ENCODE results near the gene CST5.
A peak's percentile ranks its signal among the peaks of the same experiment; 100 is the strongest.
"Not testable (repeated sequence)": the region's sequence is repeated elsewhere in the genome, so short reads cannot be mapped to it uniquely, and the experiment has no call there.

CST5 gene, protein sequence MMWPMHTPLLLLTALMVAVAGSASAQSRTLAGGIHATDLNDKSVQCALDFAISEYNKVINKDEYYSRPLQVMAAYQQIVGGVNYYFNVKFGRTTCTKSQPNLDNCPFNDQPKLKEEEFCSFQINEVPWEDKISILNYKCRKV

DNA sequence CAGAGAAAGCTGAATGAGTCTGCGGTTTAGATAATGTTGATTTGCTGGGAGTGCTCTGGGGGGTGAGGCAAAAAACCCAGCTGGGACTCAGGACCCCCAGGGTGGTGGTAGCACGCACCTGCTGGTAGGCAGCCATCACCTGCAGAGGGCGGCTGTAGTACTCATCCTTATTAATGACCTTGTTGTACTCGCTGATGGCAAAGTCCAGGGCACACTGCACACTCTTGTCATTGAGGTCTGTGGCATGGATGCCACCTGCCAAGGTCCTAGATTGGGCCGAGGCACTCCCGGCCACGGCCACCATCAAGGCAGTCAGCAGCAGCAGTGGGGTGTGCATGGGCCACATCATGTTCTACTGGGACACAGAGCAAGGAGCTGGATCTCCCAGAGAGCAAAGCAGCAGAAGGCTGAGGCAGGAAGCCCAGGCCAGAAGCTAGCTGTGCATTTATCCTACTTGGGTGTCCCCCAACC lies at the start of gene CST5:
Gene CST5 (minus strand): TSS at position 421 of the 471 bp plus-strand sequence. CDS start 72 bp downstream, at position 349.
- no peak for DNase-seq

DNA sequence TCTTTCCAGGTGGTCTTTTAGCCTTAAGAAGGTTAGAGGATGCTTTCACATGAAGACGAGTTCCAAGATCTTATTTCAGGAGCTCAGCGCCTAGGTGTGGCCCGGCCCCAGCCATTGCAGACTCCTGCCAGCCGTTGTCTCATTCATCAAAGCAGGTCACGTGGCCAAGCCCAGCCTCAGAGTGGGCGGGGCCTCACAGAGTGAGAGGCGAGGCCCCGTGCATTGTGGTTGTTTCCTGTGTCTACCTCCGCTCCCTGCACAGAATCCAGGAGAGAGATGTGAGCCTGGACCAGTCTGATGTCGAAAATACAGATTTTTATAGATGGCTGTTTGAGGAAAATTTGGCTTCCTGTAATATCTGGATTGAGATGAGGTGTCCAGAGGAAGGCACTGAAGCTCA lies 49.2 kb upstream of the CST5 start:
- DNase-seq: no peak

DNA sequence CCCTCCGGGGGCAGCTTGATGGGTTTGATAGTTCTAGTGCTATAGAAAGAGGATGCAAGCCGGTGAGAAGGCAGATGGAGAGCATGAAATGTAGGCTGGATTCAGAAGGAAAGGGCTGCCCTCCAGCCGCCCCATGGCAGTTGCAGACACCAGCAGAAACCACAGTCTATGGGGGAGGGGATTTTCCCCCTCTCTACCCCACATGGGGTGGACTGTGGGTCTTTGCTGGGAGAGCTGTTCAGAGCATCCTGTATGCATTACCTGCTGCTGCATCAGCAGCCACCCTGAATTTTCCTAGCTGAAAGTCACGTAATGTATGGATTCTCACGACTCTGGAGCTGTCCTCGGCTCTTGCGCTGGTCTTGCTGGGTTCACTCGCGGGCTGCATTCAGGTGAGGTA lies 48.8 kb upstream of the CST5 start:
- no peak for DNase-seq

DNA sequence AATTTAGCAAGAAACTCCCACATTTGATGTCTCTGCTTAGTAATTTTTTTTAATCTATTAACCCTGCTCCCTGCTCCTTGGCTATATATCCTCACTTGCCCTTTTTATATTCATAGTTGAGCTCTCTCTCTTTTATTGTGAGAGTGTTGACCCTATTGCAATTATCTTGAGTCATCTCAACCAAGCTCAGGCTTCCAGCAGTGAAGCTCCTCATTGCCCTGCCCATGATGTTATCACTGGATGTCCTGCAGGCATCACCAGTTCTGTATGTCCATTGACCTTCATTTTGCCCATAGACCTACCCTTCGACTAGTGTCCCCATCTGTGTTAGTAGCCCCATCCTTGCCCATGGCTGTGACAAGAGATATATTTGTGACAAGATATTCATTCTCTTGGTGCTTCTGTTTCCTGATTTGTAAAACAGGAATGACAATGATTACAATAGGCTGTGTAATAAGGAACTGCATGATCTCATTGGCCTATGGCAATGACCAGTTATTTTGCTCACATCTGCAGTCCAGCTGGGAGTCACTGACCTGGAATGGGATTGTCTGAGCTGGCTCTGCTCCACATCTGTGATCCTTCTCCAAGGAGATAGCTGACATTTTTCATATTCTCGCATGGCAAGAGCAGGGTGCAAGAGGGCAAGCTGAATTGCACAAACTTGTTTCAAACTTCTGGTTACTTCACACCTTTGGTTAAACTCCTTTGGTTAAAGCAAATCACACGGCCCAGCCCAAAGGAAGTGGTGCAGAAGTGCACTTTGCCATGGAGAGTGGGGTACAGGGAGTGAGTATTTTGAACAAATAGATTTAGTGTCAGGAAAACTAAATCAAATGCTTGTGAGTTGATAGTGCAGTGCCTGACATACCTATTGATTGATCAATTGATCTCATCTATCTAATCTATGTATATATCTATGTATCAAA lies 47.7 kb upstream of the CST5 start:
- no peak for DNase-seq

DNA sequence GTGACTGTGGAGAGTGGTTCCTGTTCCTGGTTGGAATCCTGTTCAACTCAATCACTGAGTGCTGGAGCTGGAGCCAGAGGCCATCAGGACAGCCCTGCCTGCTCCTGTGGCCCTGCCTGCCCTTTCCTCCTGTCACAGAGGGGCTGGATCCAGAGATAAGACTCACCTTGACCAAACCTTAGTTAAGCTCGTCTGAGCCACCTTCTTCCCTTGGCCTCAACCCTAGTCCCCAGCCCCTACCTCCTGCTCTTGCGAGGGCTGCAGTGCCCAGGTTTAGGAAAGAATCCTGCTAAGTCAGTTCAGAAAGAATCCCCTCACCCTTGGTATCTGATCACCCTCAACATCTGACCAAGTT lies 47.0 kb upstream of the CST5 start:
- DNase-seq: no peak

DNA sequence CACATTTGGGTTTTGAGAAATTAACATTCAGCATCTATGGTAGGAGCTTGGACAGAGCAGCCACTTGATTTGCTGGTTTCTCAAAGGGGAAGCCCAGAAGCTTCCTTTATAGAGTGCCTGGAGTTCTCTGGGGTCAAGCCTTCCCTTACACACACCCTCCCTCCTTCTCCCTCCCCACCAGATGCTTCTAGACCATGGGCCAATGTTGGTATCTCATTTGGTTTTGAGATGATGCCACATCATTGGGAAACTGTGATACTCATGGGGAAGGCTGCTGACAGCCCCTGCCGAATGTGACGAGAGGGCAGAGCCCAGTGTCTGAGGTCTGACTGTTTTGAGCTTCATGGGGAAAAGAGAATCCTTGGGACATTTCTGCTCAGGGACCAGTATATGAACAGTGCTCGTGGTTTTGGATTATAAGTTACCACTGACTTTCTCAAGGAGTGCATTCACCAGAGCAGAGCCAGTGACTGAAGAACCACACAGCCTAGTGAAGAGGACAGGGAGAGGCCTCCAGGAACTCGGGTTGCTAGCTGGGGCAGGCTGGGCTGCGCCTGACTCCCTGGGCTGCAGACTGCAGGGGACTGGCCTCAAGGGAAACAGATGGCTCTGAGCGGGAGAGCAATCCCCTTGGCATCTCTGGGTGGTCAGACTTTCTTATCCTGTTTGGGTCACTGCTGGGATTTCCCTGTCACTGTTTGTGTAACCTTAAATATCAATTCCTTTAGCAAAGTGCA lies 46.4 kb upstream of the CST5 start:
- no peak for DNase-seq

DNA sequence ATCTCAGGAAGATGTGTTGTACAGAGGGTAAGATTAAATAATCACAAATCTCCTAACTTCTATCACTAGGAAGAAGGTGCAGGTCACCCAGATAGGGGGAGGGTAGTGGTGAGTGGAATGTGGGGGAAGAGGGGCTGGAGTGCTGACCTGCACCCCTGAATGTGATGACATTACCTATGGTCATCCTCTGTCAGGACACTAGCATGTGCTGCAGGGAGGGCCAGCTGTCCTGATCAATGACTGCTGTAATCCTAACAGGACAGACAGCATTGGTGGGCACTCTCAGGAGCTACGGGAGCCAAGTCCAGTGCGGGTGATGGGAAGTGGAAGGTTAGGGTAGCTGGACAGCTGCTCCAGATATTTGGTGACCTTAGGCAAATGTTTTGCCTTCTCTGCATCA lies 45.2 kb upstream of the CST5 start:
- DNase-seq: no peak

DNA sequence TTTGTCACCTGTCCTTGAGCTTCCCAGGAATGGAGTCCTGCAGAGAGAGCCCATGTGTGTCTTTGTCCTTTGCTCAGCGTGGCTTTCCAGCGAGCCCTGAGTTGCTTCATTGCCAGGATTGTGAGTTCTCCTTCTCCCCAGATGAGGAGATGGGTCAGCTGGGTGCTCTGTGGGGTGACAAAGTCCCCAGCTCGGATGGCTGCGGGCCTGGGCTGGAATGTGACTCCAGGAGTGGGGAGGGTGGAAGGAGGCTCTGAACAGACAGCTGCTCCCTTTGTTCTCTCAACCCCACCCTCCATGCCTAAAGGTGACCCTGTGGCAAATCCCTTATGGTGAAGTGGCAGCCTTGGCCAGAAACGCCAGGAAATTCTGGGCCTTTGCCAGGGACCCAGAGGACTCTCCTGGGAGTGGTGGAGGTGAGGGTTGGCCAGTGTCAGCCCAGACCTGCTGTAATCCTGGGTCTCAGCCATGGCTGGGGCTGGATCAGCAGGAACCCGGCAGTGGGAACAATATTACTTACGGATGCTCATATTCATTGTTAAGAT lies 44.4 kb upstream of the CST5 start:
- DNase-seq: no peak

DNA sequence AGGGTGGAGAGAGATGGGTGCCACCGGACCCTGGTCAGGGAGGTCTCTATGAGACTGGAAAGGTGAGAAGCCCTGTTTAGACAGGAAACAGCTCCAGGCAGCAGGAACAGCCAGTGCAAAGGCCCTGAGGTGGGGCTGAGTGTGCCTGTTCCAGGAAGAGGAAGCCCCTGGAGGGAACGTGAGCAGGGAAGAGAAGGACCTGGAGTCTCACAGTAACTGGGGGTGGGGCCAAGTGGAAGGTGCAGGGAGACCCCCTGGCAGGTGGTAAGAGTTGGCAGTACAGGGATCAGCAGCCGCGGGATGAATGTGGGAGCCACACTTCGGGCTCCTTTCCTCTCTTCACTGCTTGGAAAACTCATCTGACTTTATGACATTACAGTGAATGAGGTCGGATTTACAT lies 43.8 kb upstream of the CST5 start:
- DNase-seq: no peak

DNA sequence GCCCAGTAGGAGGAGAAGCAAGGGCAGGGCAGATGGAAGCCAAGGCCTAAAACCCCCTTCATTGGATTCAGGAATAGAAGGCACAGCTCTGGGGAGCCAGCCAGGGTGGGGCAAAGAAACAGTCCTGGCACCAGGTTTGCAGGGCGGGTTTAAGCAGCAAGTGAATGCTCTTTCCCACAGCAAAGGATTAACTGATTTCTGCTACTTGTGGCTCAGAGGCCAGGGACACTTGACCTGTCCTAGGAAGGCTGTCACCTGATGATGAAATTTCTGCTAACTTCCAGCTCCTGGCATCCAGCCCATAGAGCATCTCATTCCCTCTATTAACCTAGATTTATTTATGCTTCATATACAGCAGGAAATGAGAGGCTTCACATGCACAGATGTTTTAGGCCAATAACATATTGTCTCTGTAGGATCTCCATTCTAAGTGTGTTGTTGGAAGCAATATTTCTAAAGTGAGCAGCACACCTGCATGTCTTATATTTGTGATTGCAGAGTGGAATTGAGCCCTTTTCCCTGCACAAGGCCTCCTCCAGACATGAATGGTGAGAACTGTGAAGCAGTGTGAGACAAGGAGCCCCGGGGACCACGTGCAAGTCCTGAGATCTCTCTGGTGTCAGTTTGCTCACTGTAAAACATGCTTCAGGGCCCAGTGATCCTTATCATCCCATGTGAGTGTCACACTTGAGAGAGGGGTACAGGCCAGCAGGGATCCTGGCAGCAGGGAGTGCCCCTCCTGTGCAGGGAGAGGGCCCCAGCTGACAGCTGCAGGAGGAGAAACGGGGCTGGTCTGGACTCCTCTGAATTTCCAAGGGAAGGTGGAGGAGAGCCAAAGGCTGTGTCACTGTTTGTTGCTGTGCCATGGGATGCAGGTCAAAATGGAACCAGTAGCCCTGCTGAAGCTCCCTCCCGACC lies 41.1 kb upstream of the CST5 start:
- DNase-seq: peak; percentile 37

DNA sequence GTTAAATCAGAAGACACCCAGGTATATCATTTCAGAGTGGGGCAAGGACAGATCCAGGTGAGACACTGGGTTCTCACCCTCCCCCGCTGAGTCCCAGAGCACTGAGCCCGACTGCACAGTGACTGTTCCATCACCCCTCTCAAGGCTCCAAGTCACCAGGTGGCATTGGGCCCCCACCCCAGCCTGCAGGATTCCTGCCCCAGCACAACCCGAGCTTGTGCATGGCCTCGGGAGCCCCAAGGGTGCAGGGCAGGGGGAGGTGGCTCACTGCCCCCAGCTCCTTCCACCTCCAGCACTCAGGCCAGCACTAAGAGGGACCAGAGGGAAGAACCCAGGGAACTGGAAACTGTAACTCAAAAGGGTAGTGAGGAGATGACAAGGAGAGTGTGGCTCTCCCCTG lies 39.3 kb upstream of the CST5 start:
- DNase-seq: no peak

DNA sequence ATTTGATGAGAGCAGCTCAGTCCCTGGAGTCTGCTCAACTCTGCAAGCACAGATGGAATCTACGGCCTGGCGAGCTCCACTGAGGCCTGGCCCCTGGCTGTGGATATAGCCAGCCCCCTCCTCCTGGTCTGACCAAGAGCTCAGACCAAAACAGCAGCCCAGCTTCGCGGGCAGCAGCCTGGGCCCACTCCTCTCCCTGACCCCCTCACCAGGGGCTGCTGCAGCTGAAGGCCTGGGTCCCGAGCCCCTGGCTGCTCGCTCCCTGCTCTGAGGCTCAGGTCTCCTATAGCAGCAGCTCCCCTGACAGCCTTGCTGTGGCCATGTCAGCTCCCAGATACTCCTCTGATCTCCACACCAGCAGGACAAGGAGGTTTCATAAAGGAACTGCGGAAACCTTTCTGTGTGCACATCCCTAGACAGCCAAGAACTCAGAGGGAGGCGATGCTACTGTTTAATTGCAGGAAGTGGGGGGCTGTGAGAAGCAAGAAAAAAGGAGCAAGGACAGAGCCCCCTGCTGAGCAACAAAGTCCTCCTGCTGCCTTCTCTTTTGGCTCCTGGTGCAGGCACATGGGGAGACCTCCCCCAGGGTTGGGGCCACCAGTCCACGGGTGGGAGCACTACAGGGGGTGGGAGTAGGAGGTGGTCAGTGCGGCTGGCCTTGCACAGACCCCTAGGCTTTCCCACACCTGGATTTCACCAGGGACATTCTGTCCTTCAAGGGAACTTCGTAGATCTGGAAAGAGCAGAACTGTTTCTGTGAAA lies 38.7 kb upstream of the CST5 start:
- DNase-seq: no peak

DNA sequence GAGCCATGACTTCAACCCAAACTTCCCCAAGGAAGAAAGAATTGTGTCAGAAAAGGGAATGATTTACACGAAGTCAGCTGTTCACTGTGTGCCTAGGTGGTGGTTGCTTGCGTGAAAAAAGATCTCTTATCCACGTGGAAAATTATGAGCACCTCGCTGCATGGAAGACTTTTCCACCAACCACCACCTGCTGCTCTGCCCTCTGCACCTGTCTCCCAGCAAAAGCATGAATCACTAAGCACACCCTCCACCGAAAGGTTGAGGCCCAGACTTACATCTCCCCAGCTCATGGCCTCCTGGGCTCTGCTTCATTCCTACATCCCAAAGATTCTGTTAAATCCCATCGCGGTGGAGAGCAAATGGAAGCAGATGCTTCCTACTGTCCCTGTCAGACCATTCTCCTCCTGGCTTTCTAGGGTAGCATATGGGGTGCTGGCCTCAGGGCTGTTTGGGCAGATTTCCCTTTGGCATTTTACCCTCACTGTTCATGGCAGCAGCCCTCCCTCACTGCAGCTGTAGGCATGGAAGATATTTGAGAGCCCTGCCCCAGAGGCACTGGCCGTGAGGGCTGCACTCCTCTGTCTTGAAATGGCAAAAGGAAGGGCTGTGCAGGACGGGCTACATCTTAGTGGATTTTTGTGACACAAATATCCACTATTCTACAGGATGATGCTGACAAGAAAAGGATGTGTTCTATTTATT lies 37.6 kb upstream of the CST5 start:
- no peak for DNase-seq

DNA sequence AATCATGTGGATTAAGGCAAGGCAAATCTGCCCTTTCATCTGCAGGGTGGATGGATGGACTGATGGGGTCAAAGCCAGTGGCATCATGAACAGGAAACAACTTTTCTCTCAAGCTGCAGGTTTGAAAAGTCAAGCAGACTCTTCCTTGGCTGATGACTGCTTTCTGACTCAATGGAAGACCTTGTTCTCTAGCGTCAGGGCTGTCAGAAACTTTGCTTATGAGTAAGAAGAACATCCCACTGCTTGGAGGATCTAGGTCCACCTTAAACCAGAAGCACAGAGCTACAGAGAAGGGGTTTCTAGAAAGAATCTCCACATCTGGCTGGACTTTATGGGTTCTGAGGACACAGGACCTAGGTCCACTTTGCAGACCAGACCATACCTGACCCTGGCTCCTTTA lies 36.3 kb upstream of the CST5 start:
- no peak for DNase-seq

DNA sequence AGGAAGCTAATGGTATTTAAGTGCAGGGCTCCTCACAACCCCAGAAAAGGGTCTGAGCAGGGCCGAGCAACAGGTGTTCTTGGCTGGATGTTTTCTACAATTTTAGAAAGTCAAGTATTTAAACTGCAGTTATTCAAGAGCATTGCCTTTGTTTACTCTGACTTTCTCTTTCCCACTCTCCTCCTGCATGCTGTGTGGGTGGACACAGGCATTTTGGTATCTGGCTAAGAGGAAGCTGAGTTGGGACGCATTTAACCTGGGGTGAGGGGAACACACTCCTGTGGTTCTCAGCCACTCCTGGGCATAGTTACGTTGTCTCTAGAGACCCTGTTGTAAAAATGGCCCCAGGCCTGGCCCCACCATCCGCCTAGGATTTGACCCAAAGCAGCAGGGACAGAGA lies 34.9 kb upstream of the CST5 start:
- not testable (repeated sequence) for DNase-seq

DNA sequence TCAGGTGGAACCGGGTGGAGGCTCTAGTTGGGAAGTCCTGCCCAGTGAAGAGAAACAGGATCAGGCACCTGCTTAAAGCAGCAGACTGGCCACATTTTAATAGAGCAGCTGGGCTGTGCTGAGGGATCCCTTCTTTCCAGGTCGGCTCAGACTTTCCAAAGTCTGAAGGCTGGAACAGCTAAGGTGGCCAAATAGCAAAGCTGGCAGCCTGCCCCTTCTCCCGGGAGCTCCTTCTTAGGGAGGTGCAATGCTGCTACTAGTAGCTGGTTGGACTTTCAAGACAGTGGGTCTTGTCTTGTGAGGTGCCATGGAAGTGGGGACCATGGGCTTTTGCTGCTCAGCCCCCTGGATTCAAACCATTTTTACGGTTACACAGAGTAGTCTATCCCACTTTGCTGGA lies 30.7 kb upstream of the CST5 start:
- no peak for DNase-seq

DNA sequence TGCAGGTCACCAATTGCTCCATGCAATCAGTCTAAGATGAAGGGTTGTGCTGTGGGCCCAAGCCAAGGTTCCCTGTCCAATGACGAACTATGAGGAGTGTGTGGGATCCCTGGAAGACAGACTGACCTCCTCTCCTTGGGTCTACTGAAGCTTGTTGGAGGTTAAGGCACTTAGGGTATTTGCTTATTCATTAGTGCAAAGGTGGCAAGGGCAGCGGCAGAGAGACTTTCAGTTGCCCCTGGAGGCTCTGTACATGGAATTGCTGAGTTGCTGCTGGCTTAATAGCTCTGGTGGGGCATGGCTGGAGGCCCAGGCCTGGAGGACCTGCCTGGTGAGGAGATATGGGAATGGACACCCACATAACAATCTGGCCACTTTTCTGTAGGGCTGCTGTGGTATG lies 29.8 kb upstream of the CST5 start:
- no peak for DNase-seq

DNA sequence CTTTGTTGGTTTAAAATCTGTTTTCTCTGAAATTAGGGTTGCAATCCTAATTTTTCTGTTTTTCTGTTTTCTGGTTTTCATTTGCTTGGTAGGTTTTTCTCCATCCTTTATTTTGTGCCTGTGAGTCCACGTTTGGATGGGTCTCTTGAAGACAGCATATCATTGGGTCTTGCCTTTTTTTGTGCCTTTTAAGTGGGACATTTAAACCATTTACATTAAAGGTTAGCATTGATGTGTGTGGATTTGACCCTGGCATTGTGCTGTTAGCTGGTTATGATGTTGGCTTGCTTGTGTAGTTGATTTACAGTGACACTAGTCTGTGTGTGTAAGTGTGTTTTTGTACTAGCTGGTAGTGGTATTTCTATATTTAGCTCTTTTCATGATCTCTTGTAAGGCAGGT lies 28.0 kb upstream of the CST5 start:
- DNase-seq: no peak

DNA sequence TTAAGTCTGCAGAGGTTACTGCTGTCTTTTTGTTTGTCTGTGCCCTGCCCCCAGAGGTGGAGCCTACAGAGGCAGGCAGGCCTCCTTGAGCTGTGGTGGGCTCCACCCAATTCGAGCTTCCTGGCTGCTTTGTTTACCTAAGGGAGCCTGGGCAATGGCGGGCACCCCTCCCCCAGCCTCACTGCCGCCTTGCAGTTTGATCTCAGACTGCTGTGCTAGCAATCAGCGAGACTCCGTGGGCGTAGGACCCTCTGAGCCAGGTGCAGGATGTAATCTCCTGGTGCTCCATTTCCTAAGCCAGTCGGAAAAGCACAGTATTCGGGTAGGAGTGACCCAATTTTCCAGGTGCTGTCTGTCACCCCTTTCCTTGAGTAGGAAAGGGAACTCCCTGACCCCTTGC lies 22.8 kb upstream of the CST5 start:
- DNase-seq: not testable (repeated sequence)

DNA sequence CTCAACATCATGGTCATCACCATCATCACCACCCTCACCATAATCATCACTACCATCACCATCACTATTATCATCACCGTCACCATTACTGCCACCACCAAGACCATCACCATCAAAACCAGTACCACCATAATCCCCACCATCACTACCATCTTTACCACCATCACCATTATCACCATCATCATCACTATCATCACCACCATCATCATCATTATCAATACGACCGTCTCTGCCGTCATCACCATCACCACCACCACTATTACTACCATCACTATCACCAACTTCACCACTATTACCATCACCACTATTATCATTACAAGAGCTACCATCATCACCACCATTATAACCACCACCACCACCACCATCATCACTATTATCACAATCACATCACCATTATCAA lies 11.3 kb upstream of the CST5 start:
- not testable (repeated sequence) for DNase-seq

DNA sequence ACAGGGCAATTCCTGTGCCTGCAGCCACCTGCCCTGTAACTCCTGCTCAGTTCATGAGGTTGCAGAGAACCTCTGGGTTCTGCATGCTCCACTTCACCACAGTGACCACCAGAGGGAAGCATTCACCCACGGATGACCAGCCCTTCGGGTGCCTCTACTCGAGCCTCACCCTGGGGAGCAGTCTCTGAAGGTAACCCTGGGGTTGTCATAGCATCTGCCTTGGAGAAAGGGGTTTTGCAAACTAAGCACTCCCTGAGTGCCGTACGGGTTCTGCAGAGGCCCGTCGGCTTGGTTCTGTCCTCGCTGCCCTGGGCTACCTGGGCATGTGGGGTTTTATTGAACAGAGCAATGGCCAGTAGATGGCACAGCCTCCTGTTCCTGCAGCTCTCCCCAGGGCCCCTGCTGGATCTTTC lies 10.2 kb upstream of the CST5 start:
- no peak for DNase-seq

Measured in NCI-H187 treated with DMSO at 0.1 percent for 48 hours (cell line).